GM06990 (cell line): ENCODE measurements around the gene FOXP4.

Source experiments
- DNase-seq: peaks from one replicate; pipeline ENCODE4 v3.0.0-alpha.2; 2011; ENCODE audit not compliant: insufficient read length; ENCODE audit errors: extremely low read depth
- H3K27me3 ChIP-seq: replicated peaks from 2 replicates; pipeline ENCODE4 v1.6.0; 2011; ENCODE audit warnings: low read length; ENCODE audit not compliant: control insufficient read depth, insufficient read depth
- H3K36me3 ChIP-seq: 2 replicates; pipeline ENCODE4 v1.5.1; 2011; ENCODE audit warnings: low read length; ENCODE audit not compliant: control insufficient read depth, insufficient read depth
- H3K4me3 ChIP-seq: replicated peaks from 2 replicates; pipeline ENCODE4 v1.5.1; 2011; ENCODE audit warnings: low read depth, mild to moderate bottlenecking, control low read depth, low read length
- CTCF ChIP-seq: IDR thresholded peaks from 2 replicates; pipeline ENCODE4 v1.5.1; 2011; ENCODE audit warnings: low read length, control low read depth, mild to moderate bottlenecking, inconsistent platforms; ENCODE audit not compliant: insufficient read depth, poor library complexity, severe bottlenecking

The FOXP4 gene

GRCh38 chr6:41502566-41502916 lies 43.6 kb upstream of the FOXP4 start:
- no peak for TF ChIP-seq CTCF
- no peaks in the 10 kb centered on the region for H3K27me3 ChIP-seq
- DNase-seq, result no peak
- H3K4me3 ChIP-seq, result no peak overlapping the region
- no peaks in the 10 kb centered on the region for H3K36me3 ChIP-seq

- no peaks in the 10 kb centered on the region for H3K27me3 ChIP-seq
These were observed 43.1 kb upstream of the FOXP4 start for GRCh38 chr6:41502917-41503671.

DNA sequence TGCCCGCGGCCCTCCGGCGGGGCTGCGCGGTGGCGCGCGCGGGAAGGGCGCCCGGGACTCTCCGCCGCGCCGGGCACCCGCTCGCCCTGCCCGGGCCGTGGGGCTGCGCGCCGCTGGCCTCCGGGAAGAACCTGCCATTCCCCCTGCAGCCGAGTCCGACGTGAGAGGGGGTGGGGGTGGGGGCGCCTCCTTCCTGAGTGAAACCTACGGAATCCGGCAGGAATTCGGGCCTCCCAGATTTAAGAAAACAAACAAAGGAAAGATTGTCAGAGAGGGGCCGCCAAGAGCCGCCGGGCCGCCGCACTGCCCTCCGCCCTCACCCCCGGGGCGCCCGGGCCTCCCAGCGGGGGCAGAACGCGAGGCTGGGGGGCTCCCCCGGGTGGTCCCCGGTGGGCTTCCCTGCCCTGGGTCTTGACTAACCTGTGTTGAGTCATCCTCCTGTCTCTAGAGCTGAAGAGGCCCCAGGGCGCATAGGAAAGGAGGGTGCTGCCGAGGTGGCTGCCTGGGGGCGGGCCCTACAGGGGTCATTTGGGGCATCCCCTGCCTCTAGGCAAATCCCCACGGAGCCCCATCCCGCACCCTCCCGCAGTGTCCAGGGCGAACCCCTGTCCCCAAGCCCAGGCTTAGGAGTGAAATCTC lies 42.2 kb upstream of the FOXP4 start:
- no peak for DNase-seq
- Histone ChIP-seq H3K4me3 (peak overlapping the region; percentile 51), H3K27me3 (no peaks in the 10 kb centered on the region), H3K36me3 (no peaks in the 10 kb centered on the region)
- TF ChIP-seq CTCF, result no peak

More at GRCh38 chr6:41502917-41503671, 43.1 kb upstream of the FOXP4 start:
- DNase-seq, result no peak
- TF ChIP-seq CTCF, result no peak
- H3K36me3 ChIP-seq, result no peaks in the 10 kb centered on the region
- peak overlapping the region; percentile 51 for H3K4me3 ChIP-seq

GRCh38 chr6:41504466-41505121 lies 41.6 kb upstream of the FOXP4 start:
- DNase-seq, result no peak
- Histone ChIP-seq H3K27me3 (no peaks in the 10 kb centered on the region), H3K36me3 (no peaks in the 10 kb centered on the region), H3K4me3 (peak overlapping the region; percentile 51)
- TF ChIP-seq CTCF, result no peak

GRCh38 chr6:41505122-41506049 lies 40.8 kb upstream of the FOXP4 start:
- peak; percentile 82 for DNase-seq
- H3K27me3 ChIP-seq, result no peaks in the 10 kb centered on the region
- H3K36me3 ChIP-seq, result no peaks in the 10 kb centered on the region
- no peak for TF ChIP-seq CTCF
- H3K4me3 ChIP-seq, result peak overlapping the region; percentile 20
